Measurements from ENCODE around the gene AP4B1. TPM values are rescaled to one million over a fixed set of nuclear protein-coding genes. Genes with fewer than 3 reads are reported as not detected.

The AP4B1 gene
- polyA plus RNA-seq, 1 donor from 2014 or later, result 178 TPM

DNA sequence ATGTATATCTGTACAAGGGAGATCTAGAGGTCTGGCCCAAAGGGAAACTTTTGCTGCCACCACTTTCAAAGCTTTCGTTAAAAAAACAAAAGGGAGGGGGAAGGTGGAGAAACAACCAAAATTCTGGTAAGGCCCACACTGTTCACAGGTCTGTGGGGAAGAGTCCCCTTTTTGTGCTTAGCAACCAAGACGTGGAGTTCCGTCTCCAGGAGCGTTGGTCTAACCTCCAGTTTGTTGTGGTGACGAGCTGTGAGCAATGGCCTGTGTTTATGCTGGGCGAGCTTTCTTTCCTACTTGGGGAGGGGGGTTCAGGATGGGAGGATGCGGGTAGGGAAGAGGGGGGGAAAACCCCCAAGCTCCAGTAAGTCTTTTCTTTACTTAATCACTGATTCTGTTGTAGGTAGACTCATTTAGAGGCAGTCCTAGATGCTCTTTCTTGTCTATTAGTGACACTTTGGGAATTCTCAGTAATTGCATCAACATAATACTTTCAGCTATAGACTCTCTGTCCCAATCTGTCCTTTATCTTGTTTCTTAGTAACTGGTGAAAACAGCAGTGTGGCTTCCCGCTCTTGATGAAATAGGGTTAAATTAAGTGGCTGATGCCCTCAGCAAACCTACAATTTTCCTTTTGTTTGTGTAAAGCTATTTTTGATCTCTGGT lies 26.0 kb upstream of the AP4B1 start:
- H3K9me3 ChIP-seq (ENCODE audit: low read length), result no peaks in the 10 kb centered on the region
- H3K27me3 ChIP-seq (ENCODE audit: insufficient read depth, low read depth, low read length), result no peaks in the 10 kb centered on the region
- peak overlapping the region; percentile 79 for H3K4me2 ChIP-seq (ENCODE audit: low read length)
- no peaks in the 10 kb centered on the region for H3K9me2 ChIP-seq (ENCODE audit: insufficient read depth, low read length)
- H4K20me1 ChIP-seq (ENCODE audit: insufficient read depth), result no peaks in the 10 kb centered on the region
- H3K79me2 ChIP-seq (replicated peaks; ENCODE audit: insufficient read depth, low read length), result peaks cover 55% of the 10 kb centered on the region
- H3K36me3 ChIP-seq (ENCODE audit: insufficient read depth, low read length), result no peaks in the 10 kb centered on the region
- H2AFZ ChIP-seq (ENCODE audit: low read depth, low read length), result peak overlapping the region; percentile 21
- H3K27ac ChIP-seq (ENCODE audit: low read length), result peak overlapping the region; percentile 94
- peak overlapping the region; percentile 96 for H3K4me3 ChIP-seq (ENCODE audit: low read length)
- peaks cover 6% of the 10 kb centered on the region for H3F3A ChIP-seq (ENCODE audit: insufficient read depth, low read length, poor library complexity, severe bottlenecking)
- H3K9ac ChIP-seq (ENCODE audit: low read length), result peak overlapping the region; percentile 81
- TF ChIP-seq REST (IDR thresholded peaks at IDR 0.05; ENCODE audit: borderline replicate concordance), result no peak
- no peak for TF ChIP-seq RAD21 (conservative IDR thresholded peaks at IDR 0.05)
- TF ChIP-seq SMC3 (conservative IDR thresholded peaks at IDR 0.05; ENCODE audit: poor library complexity), result no peak
- TF ChIP-seq EP300 (conservative IDR thresholded peaks at IDR 0.05; ENCODE audit: poor library complexity, severe bottlenecking), result no peak
- TF ChIP-seq POLR2AphosphoS5 (IDR thresholded peaks at IDR 0.05), result no peak
- no peak for TF ChIP-seq MXI1 (conservative IDR thresholded peaks at IDR 0.05; ENCODE audit: poor library complexity, severe bottlenecking)
- no peak for TF ChIP-seq CTCF (IDR thresholded peaks at IDR 0.05; ENCODE audit: poor library complexity, severe bottlenecking)
- no peak for TF ChIP-seq TAF1 (IDR thresholded peaks at IDR 0.05; ENCODE audit: low read depth)
- TF ChIP-seq EZH2 (IDR thresholded peaks at IDR 0.05; ENCODE audit: borderline replicate concordance, insufficient read depth, low read length, poor library complexity, severe bottlenecking), result no peak

- no peak for TF ChIP-seq TAF1 (IDR thresholded peaks at IDR 0.05; ENCODE audit: low read depth)
- TF ChIP-seq MXI1 (conservative IDR thresholded peaks at IDR 0.05; ENCODE audit: poor library complexity, severe bottlenecking), result peak; percentile 10
- TF ChIP-seq SMC3 (conservative IDR thresholded peaks at IDR 0.05; ENCODE audit: poor library complexity), result no peak
- TF ChIP-seq CTCF (IDR thresholded peaks at IDR 0.05; ENCODE audit: poor library complexity, severe bottlenecking), result no peak
- no peak for TF ChIP-seq RAD21 (conservative IDR thresholded peaks at IDR 0.05)
- H3F3A ChIP-seq (ENCODE audit: insufficient read depth, low read length, poor library complexity, severe bottlenecking), result peaks cover 6% of the 10 kb centered on the region
- H3K4me2 ChIP-seq (ENCODE audit: low read length), result peak overlapping the region; percentile 79
- peak overlapping the region; percentile 94 for H3K27ac ChIP-seq (ENCODE audit: low read length)
- no peaks in the 10 kb centered on the region for H3K9me3 ChIP-seq (ENCODE audit: low read length)
- H4K20me1 ChIP-seq (ENCODE audit: insufficient read depth), result no peaks in the 10 kb centered on the region
- no peaks in the 10 kb centered on the region for H3K9me2 ChIP-seq (ENCODE audit: insufficient read depth, low read length)
- peak overlapping the region; percentile 81 for H3K9ac ChIP-seq (ENCODE audit: low read length)
- H3K27me3 ChIP-seq (ENCODE audit: insufficient read depth, low read depth, low read length), result no peaks in the 10 kb centered on the region
- H3K36me3 ChIP-seq (ENCODE audit: insufficient read depth, low read length), result no peaks in the 10 kb centered on the region
- peak overlapping the region; percentile 96 for H3K4me3 ChIP-seq (ENCODE audit: low read length)
- peak overlapping the region; percentile 21 for H2AFZ ChIP-seq (ENCODE audit: low read depth, low read length)
- peaks cover 48% of the 10 kb centered on the region for H3K79me2 ChIP-seq (replicated peaks; ENCODE audit: insufficient read depth, low read length)
Observed at GRCh38 chr1:113929750-113930498, 25.3 kb upstream of the AP4B1 start.

Data from neural cell (in vitro differentiated cells).